Mesothelial cell of epicardium (in vitro differentiated cells): Measurements from ENCODE around the gene GATC. TPM values are rescaled to one million over a fixed set of nuclear protein-coding genes. Genes with fewer than 3 reads are reported as not detected.

Source experiments
- DNase-seq, 2 experiments: peaks; one replicate each; pipeline ENCODE4 v3.0.0; 2021; ENCODE audit warnings: low spot score in 2 of 2; ENCODE audit not compliant: unreplicated experiment in 2 of 2
- H3K27ac Mint-ChIP-seq: 2 replicates; pipeline ENCODE4 v1.8.0; 2021; ENCODE audit warnings: mixed read lengths
- H3K27me3 Mint-ChIP-seq: 2 replicates; pipeline ENCODE4 v1.8.0; 2021; ENCODE audit warnings: low read depth, mixed read lengths
- H3K36me3 Mint-ChIP-seq: 2 replicates; pipeline ENCODE4 v1.8.0; 2021; ENCODE audit warnings: mixed read lengths
- H3K4me1 Mint-ChIP-seq: 2 replicates; pipeline ENCODE4 v1.8.0; 2021; ENCODE audit warnings: mixed read lengths
- H3K4me3 Mint-ChIP-seq: 2 replicates; pipeline ENCODE4 v1.8.0; 2021; ENCODE audit warnings: mild to moderate bottlenecking, moderate library complexity, mixed read lengths
- H3K9me3 Mint-ChIP-seq: 2 replicates; pipeline ENCODE4 v1.8.0; 2021; ENCODE audit warnings: mixed read lengths
- CTCF ChIP-seq: fragments of 200-600 bp; sonication (generic); IDR thresholded peaks from one replicate; pipeline ENCODE4 v1.5.0; 2021; ENCODE audit warnings: antibody characterized with exemption; ENCODE audit not compliant: unreplicated experiment
- total RNA-seq: library from RNA; stranded (reverse); gene quantifications from 3 replicates; pipeline ENCODE4 v1.2.1, GENCODE V29; 2021

GATC gene
- total RNA-seq, 1 donor from 2014 or later, result 30.8 TPM

- peaks cover 5% of the 10 kb centered on the region for H3K4me1 Mint-ChIP-seq
- H3K27ac Mint-ChIP-seq, result no peak overlapping the region
- no peak for DNase-seq
- no peak overlapping the region for H3K4me3 Mint-ChIP-seq
- no peaks in the 10 kb centered on the region for H3K9me3 Mint-ChIP-seq
- TF ChIP-seq CTCF, result no peak
- H3K27me3 Mint-ChIP-seq, result no peaks in the 10 kb centered on the region
- H3K36me3 Mint-ChIP-seq, result peaks cover 45% of the 10 kb centered on the region
These were observed 15.9 kb downstream of the GATC start for GRCh38 chr12:120462099-120462640.

GRCh38 chr12:120463712-120464111, 17.5 kb downstream of the GATC start:
- Mint-ChIP-seq H3K4me1 (peaks cover 16% of the 10 kb centered on the region), H3K27me3 (no peaks in the 10 kb centered on the region), H3K36me3 (peaks cover 44% of the 10 kb centered on the region), H3K27ac (no peak overlapping the region), H3K4me3 (no peak overlapping the region), H3K9me3 (no peaks in the 10 kb centered on the region)
- no peak for TF ChIP-seq CTCF
- no peak for DNase-seq

GRCh38 chr12:120465756-120466155, 19.5 kb downstream of the GATC start:
- Mint-ChIP-seq H3K27me3 (no peaks in the 10 kb centered on the region), H3K27ac (no peak overlapping the region), H3K9me3 (no peaks in the 10 kb centered on the region), H3K4me3 (no peak overlapping the region), H3K36me3 (peaks cover 33% of the 10 kb centered on the region), H3K4me1 (peaks cover 20% of the 10 kb centered on the region)
- no peak for TF ChIP-seq CTCF
- DNase-seq, result no peak

- peaks cover 21% of the 10 kb centered on the region for H3K4me1 Mint-ChIP-seq
- H3K27me3 Mint-ChIP-seq, result no peaks in the 10 kb centered on the region
- H3K27ac Mint-ChIP-seq, result peak overlapping the region; percentile 66
- no peaks in the 10 kb centered on the region for H3K9me3 Mint-ChIP-seq
- DNase-seq, result no peak
- TF ChIP-seq CTCF, result peak; percentile 38
- peak overlapping the region; percentile 7 for H3K4me3 Mint-ChIP-seq
- H3K36me3 Mint-ChIP-seq, result peaks cover 30% of the 10 kb centered on the region
These were observed 20.5 kb downstream of the GATC start for GRCh38 chr12:120466560-120467315.

GRCh38 chr12:120467439-120467838, 21.2 kb downstream of the GATC start:
- no peak for TF ChIP-seq CTCF
- Mint-ChIP-seq H3K4me3 (peak overlapping the region; percentile 87), H3K4me1 (peaks cover 25% of the 10 kb centered on the region), H3K9me3 (no peaks in the 10 kb centered on the region), H3K36me3 (peaks cover 25% of the 10 kb centered on the region), H3K27me3 (no peaks in the 10 kb centered on the region), H3K27ac (peak overlapping the region; percentile 50)
- no peak for DNase-seq
